NCI-H345 treated with DMSO at 0.1 percent for 48 hours (cell line): ENCODE measurements around the gene RASGRF2.

ENCODE experiments used
- DNase-seq: peaks from one replicate; lab custom pipeline; 2025; ENCODE audit not compliant: unreplicated experiment; lab: John Stamatoyannopoulos, UW

Gene RASGRF2

DNA sequence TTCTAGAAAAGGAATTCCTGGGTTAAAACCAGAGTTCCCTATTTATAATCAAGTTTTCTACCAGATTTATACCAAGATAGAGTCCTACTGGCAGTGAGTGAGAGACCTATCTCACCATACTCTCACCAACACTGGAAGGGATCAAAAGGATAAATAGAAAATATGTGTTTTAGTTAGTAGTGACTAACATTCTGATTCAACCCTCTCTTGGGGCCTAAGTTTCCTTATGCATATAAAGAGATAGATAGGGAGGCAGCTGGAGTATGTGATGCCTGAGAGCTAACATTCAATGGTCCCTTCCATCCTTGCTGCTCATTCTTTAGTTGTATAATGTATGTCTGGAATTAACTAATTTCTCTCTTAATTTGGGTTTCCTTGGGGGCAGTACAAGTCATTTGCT, 304.9 kb downstream of the RASGRF2 start:
- DNase-seq = no peak

DNA sequence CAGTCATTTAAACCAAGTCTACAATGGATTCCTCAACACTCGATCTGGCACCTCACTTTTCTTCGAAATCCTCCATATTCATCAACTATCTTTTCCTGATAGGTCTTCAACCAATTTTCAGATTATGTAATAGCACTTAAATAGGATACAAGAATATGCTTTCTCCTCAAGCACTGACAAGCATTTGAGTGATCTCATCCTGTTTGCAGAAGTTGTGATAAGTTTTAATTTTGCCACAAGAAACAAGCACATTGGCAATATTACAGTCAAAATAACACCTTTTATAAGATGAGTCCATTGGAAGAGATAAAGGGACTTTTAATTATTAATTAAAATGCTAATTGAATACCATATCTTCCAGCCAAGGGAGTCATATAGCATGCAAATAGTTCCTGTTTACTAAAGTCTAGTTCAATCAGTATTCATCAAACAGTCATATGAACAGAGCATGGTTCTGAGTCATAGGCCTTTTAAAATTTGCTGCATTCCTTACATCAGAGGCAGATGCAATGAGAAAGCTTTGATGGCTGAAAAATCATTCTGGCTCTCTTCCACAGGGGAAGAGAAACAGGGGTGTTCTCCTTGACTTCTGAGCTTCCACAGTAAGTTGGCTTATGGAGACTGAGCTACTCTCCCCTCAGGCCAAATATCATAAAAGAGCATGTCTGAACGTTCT, 308.5 kb downstream of the RASGRF2 start:
- no peak for DNase-seq

DNA sequence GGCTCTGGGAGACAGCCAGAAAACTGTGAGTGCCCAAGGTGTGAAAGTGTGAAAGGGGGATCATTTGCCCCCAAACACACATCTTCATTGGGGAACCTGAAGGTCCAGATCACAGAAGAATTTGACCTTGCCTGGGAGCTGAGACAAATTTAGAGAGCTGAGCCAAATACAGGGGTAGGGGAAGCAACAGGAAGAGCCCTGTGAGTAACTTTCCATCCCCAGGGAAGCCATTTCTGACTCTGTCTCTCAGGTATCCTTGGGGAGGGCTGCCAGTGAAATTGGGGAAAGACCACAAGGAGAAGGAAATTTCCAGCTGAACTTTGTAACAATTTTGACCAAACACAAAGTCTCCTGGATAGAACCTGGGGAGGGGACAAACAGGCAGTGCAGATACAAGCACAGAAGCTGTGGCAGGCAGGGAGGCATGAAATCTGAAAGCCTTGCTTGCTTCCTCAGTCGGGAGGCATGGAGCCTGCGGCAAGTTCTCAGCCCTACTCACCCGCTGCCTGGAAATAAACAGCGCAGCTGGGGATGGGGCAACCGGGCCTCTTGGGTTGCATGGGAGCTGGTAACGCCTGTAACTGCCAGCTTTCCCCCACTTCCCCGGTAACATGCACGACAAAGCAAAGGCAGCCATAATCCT, 309.7 kb downstream of the RASGRF2 start:
- peak; percentile 73 for DNase-seq

DNA sequence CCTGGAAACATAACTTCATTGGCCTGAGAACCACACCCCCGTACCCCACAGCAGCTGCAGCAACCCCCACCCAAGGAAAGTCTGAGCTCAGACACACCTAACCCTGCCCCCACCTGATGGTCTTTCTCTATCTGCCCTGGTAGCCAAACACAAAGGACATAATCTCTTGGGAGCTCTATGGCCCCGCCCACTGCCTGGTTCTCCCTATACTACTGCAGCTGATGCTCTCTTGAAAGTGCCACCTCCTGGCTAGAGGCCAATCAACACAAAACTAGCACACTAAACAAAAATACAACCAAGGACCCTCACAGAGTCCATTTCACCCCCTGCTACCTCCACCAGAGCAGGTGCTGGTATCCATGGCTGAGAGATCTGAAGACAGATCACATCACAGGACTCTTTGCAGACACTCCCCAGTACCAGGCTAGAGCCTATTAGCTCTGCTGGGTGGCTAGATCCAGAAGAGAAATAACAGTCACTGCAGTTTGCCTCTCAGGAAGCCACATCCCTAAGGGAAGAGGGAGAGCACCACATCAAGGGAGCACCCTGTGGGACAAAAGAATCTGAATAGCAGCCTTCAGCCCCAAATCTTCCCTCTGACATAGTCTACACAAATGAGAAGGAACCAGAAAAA, 310.3 kb downstream of the RASGRF2 start:
- DNase-seq = peak; percentile 85
